Activated CD8-positive, alpha-beta memory T cell treated with anti-CD3 and anti-CD28 coated beads, Interleukin-2, amount 50 U/mL, for 4 hours (primary cell): ENCODE data around the gene PAN3.
A peak's percentile ranks its signal among the peaks of the same experiment; 100 is the strongest.
"Not testable (repeated sequence)": the region's sequence is repeated elsewhere in the genome, so short reads cannot be mapped to it uniquely, and the experiment has no call there.

Experiments used
- DNase-seq: peaks from one replicate; pipeline ENCODE4 v3.0.0-alpha.2; 2020

The PAN3 gene

GRCh38 chr13:28138012-28138755, at the start of gene PAN3:
PAN3 (plus strand) TSS chr13:28138545; CDS start chr13:28138658, 113 bp downstream.
- DNase-seq, result peak; percentile 90

GRCh38 chr13:28089065-28089464, 49.3 kb upstream of the PAN3 start:
- DNase-seq, result no peak

GRCh38 chr13:28092431-28092830, 45.9 kb upstream of the PAN3 start:
- DNase-seq, result no peak

GRCh38 chr13:28093881-28094280, 44.5 kb upstream of the PAN3 start:
- no peak for DNase-seq

GRCh38 chr13:28094306-28094705, 44.0 kb upstream of the PAN3 start:
- DNase-seq, result no peak

- no peak for DNase-seq
These were observed 40.8 kb upstream of the PAN3 start for GRCh38 chr13:28097503-28097902.

- no peak for DNase-seq
These were observed 38.8 kb upstream of the PAN3 start for GRCh38 chr13:28099396-28100149.

- DNase-seq, result peak; percentile 22
These were observed 37.9 kb upstream of the PAN3 start, which contains the start of gene FLT3 for GRCh38 chr13:28100150-28101121. FLT3 (minus strand) TSS chr13:28100576; CDS start chr13:28100510, 66 bp downstream.

- DNase-seq, result not testable (repeated sequence)
These were observed 36.5 kb upstream of the PAN3 start for GRCh38 chr13:28101886-28102285.

- DNase-seq, result no peak
These were observed 31.4 kb upstream of the PAN3 start for GRCh38 chr13:28106976-28107375.

GRCh38 chr13:28110414-28110813, 27.9 kb upstream of the PAN3 start:
- no peak for DNase-seq

GRCh38 chr13:28116736-28117135, 21.6 kb upstream of the PAN3 start:
- no peak for DNase-seq

GRCh38 chr13:28117689-28118377, 20.5 kb upstream of the PAN3 start:
- no peak for DNase-seq

GRCh38 chr13:28120317-28120716, 18.0 kb upstream of the PAN3 start:
- no peak for DNase-seq

- DNase-seq, result no peak
These were observed 17.1 kb upstream of the PAN3 start for GRCh38 chr13:28121224-28121623.

- no peak for DNase-seq
These were observed 10.3 kb upstream of the PAN3 start for GRCh38 chr13:28128030-28128429.

- DNase-seq, result no peak
These were observed 9.4 kb upstream of the PAN3 start for GRCh38 chr13:28128926-28129325.

GRCh38 chr13:28129911-28130693, 8.2 kb upstream of the PAN3 start:
- no peak for DNase-seq

- DNase-seq, result no peak
These were observed 6.7 kb upstream of the PAN3 start for GRCh38 chr13:28131646-28132045.

GRCh38 chr13:28136916-28137315, 1.4 kb upstream of the PAN3 start:
- DNase-seq, result no peak

- no peak for DNase-seq
These were observed 749 bp upstream of the PAN3 start for GRCh38 chr13:28137596-28137995.
